ENCODE results near the gene SLCO3A1. TPM values are rescaled to one million over a fixed set of nuclear protein-coding genes. Genes with fewer than 3 reads are reported as not detected.
A peak's percentile ranks its signal among the peaks of the same experiment; 100 is the strongest.

The SLCO3A1 gene
- total RNA-seq, 1 experiment from 2014 or later: 5.1 TPM

- 0 out of 2 replicates have a peak, but pooled peaks have one; percentile 9 for ATAC-seq
- no TSS peak for BruUV-seq (replicated peaks)
- H3K27me3 ChIP-seq (ENCODE audit: insufficient read depth, low read length): no peaks in the 10 kb centered on the region
- no peak for DNase-seq (ENCODE audit: low read depth, low spot score)
- H2AFZ ChIP-seq (ENCODE audit: low read depth, low read length, poor library complexity, severe bottlenecking): no peak overlapping the region
- no peaks in the 10 kb centered on the region for H3K9me3 ChIP-seq (ENCODE audit: control insufficient read depth in 1 of 2, insufficient read depth in 1 of 2, low read depth in 1 of 2, low read length in 2 of 2)
- no peaks in the 10 kb centered on the region for H3K79me2 ChIP-seq (ENCODE audit: insufficient read depth, low read length)
- ChIA-PET CTCF (no interaction called here), POLR2A (no interaction called here), RAD21 (ENCODE audit: low non-redundant PET in 1 of 2, low total read pairs in 2 of 2, uncharacterized antibody in 2 of 2, unreplicated experiment in 2 of 2) (no interaction called here)
- TF ChIP-seq TCF7L2 (IDR thresholded peaks at IDR 0.05; ENCODE audit: borderline replicate concordance, extremely low read depth, insufficient read depth, insufficient read length) (no peak), CEBPB (IDR thresholded peaks at IDR 0.05; ENCODE audit: low read depth) (no peak), EGR1 (IDR thresholded peaks at IDR 0.05; ENCODE audit: low read depth) (no peak), YY1 (IDR thresholded peaks at IDR 0.05; ENCODE audit: extremely low read depth, insufficient replicate concordance, low read depth, low read length) (no peak), CBX3 (IDR thresholded peaks at IDR 0.05; ENCODE audit: low read depth) (no peak), ELF1 (IDR thresholded peaks at IDR 0.05; ENCODE audit: borderline replicate concordance, low read depth) (no peak), POLR2AphosphoS5 (IDR thresholded peaks at IDR 0.05; ENCODE audit: low read depth, low read length) (no peak), EZH2phosphoT487 (IDR thresholded peaks at IDR 0.05; ENCODE audit: borderline replicate concordance) (no peak), SIN3A (IDR thresholded peaks at IDR 0.05; ENCODE audit: low read depth) (no peak), CTCF (IDR thresholded peaks at IDR 0.05 in 2 of 3, conservative IDR thresholded peaks at IDR 0.05 in 1 of 3; ENCODE audit: borderline replicate concordance in 1 of 3, insufficient read depth in 1 of 3, low read depth in 2 of 3, low read length in 2 of 3) (no peak), ZNF274 (IDR thresholded peaks at IDR 0.05; ENCODE audit: low read depth, low read length) (no peak), ZFX (IDR thresholded peaks at IDR 0.05) (no peak), SP1 (IDR thresholded peaks at IDR 0.05; ENCODE audit: low read depth) (no peak), POLR2A (IDR thresholded peaks at IDR 0.05; ENCODE audit: borderline replicate concordance, extremely low read depth, insufficient read depth, insufficient read length) (no peak)
- TF ChIP-seq, protein P1, sequence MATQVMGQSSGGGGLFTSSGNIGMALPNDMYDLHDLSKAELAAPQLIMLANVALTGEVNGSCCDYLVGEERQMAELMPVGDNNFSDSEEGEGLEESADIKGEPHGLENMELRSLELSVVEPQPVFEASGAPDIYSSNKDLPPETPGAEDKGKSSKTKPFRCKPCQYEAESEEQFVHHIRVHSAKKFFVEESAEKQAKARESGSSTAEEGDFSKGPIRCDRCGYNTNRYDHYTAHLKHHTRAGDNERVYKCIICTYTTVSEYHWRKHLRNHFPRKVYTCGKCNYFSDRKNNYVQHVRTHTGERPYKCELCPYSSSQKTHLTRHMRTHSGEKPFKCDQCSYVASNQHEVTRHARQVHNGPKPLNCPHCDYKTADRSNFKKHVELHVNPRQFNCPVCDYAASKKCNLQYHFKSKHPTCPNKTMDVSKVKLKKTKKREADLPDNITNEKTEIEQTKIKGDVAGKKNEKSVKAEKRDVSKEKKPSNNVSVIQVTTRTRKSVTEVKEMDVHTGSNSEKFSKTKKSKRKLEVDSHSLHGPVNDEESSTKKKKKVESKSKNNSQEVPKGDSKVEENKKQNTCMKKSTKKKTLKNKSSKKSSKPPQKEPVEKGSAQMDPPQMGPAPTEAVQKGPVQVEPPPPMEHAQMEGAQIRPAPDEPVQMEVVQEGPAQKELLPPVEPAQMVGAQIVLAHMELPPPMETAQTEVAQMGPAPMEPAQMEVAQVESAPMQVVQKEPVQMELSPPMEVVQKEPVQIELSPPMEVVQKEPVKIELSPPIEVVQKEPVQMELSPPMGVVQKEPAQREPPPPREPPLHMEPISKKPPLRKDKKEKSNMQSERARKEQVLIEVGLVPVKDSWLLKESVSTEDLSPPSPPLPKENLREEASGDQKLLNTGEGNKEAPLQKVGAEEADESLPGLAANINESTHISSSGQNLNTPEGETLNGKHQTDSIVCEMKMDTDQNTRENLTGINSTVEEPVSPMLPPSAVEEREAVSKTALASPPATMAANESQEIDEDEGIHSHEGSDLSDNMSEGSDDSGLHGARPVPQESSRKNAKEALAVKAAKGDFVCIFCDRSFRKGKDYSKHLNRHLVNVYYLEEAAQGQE (IDR thresholded peaks at IDR 0.05; ENCODE audit: low read depth): no peak
- TF ChIP-seq, protein P2, sequence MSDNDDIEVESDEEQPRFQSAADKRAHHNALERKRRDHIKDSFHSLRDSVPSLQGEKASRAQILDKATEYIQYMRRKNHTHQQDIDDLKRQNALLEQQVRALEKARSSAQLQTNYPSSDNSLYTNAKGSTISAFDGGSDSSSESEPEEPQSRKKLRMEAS (IDR thresholded peaks at IDR 0.05): no peak
- no peaks in the 10 kb centered on the region for H3K36me3 ChIP-seq (ENCODE audit: control insufficient read depth in 1 of 2, insufficient read depth in 2 of 2, low read length in 2 of 2)
- no peak overlapping the region for H3K4me3 ChIP-seq (replicated peaks in 1 of 2; ENCODE audit: low read depth in 1 of 2, low read length in 2 of 2)
- peak overlapping the region; percentile 59 for H3K4me2 ChIP-seq (ENCODE audit: low read length)
- intact Hi-C loops (cut with micrococcal nuclease): no loop called here
- H3K9me2 ChIP-seq (ENCODE audit: insufficient read depth): no peaks in the 10 kb centered on the region
- H3K27ac ChIP-seq (ENCODE audit: low read depth, low read length): no peak overlapping the region
- no peaks in the 10 kb centered on the region for H4K20me1 ChIP-seq (ENCODE audit: insufficient read depth)
- peaks cover 11 to 21% of the 10 kb centered on the region in 2 experiments for H3K4me1 ChIP-seq (ENCODE audit: control insufficient read depth in 1 of 2, insufficient read depth in 2 of 2, low read length in 2 of 2)
- no peak overlapping the region for H3K9ac ChIP-seq (ENCODE audit: low read length)
Observed at GRCh38 chr15:92157666-92158298, 304.3 kb downstream of the SLCO3A1 start.

Data from HCT116 (cell line).